Measurements from ENCODE around the gene BRK1.

The BRK1 gene

GRCh38 chr3:10142707-10143560 is 27.5 kb downstream of the BRK1 start:
- TF ChIP-seq CTCF (conservative IDR thresholded peaks at IDR 0.05; ENCODE audit: low read depth) = no peak
- POLR2A ChIA-PET (ENCODE audit: low non-redundant PET) = no interaction called here
- peak; percentile 24 for DNase-seq (ENCODE audit: low spot score)
- CTCF ChIA-PET = interaction anchor here (0.6 kb wide), 2 partner anchors 389 to 427 kb away, joined by 3 read pairs; no protein-coding TSS in a partner anchor
- H3K27ac ChIP-seq = peak overlapping the region; percentile 85

GRCh38 chr3:10145685-10146084 is 30.2 kb downstream of the BRK1 start:
- ChIA-PET CTCF (no interaction called here), POLR2A (ENCODE audit: low non-redundant PET) (interaction anchor here (0.7 to 0.8 kb wide), 2 partner anchors 47 to 563 kb away, joined by 6 to 10 read pairs; no protein-coding TSS in a partner anchor)
- H3K27ac ChIP-seq = no peak overlapping the region
- DNase-seq (ENCODE audit: low spot score) = no peak
- TF ChIP-seq CTCF (conservative IDR thresholded peaks at IDR 0.05; ENCODE audit: low read depth) = no peak

- POLR2A ChIA-PET (ENCODE audit: low non-redundant PET) = no interaction called here
Measured at GRCh38 chr3:10149226-10149625, 33.8 kb downstream of the BRK1 start.

GRCh38 chr3:10150987-10151386 is 35.5 kb downstream of the BRK1 start:
- POLR2A ChIA-PET (ENCODE audit: low non-redundant PET) = interaction anchor here (0.6 kb wide), 1 partner anchor 304 kb away, joined by 3 read pairs; no protein-coding TSS in a partner anchor

More at GRCh38 chr3:10149226-10149625, 33.8 kb downstream of the BRK1 start:
- no peak overlapping the region; the same call in 1 of the 2 replicates for H3K27ac ChIP-seq
- no peak for DNase-seq (ENCODE audit: low spot score)
- TF ChIP-seq CTCF (conservative IDR thresholded peaks at IDR 0.05; ENCODE audit: low read depth) = no peak
- CTCF ChIA-PET = no interaction called here

GRCh38 chr3:10154335-10155122 is 39.1 kb downstream of the BRK1 start:
- ChIA-PET CTCF (interaction anchor here (0.6 kb wide), 1 partner anchor 36 kb away, joined by 5 read pairs; no protein-coding TSS in a partner anchor), POLR2A (ENCODE audit: low non-redundant PET) (no interaction called here)
- H3K27ac ChIP-seq = peak overlapping the region; percentile 7
- no peak for DNase-seq (ENCODE audit: low spot score)
- no peak for TF ChIP-seq CTCF (conservative IDR thresholded peaks at IDR 0.05; ENCODE audit: low read depth)

More at GRCh38 chr3:10150987-10151386, 35.5 kb downstream of the BRK1 start:
- DNase-seq (ENCODE audit: low spot score) = no peak
- CTCF ChIA-PET = no interaction called here
- no peak overlapping the region for H3K27ac ChIP-seq
- TF ChIP-seq CTCF (conservative IDR thresholded peaks at IDR 0.05; ENCODE audit: low read depth) = no peak

GRCh38 chr3:10155123-10155472 is 39.6 kb downstream of the BRK1 start:
- no peak for DNase-seq (ENCODE audit: low spot score)
- POLR2A ChIA-PET (ENCODE audit: low non-redundant PET) = no interaction called here
- CTCF ChIA-PET = no interaction called here

More at GRCh38 chr3:10155123-10155472, 39.6 kb downstream of the BRK1 start:
- H3K27ac ChIP-seq = peak overlapping the region; percentile 7
- no peak for TF ChIP-seq CTCF (conservative IDR thresholded peaks at IDR 0.05; ENCODE audit: low read depth)

Measured in RWPE1 (cell line).